Stimulated activated CD8-positive, alpha-beta memory T cell treated with anti-CD3 and anti-CD28 coated beads, Interleukin-2, amount 100 ng/mL, for 1 hour (primary cell): ENCODE measurements around the gene APC.
"Not testable (repeated sequence)": the region's sequence is repeated elsewhere in the genome, so short reads cannot be mapped to it uniquely, and the experiment has no call there.

Experiments used
- DNase-seq, 2 donors: peaks; one replicate each; pipeline ENCODE4 v3.0.0-alpha.2; 2020; ENCODE audit warnings: low read depth in 2 of 2

The APC gene

GRCh38 chr5:112854651-112855050 is 117.0 kb downstream of the APC start:
- DNase-seq: no peak

- no peak for DNase-seq
These were observed 120.2 kb downstream of the APC start for GRCh38 chr5:112857866-112858265.

DNA sequence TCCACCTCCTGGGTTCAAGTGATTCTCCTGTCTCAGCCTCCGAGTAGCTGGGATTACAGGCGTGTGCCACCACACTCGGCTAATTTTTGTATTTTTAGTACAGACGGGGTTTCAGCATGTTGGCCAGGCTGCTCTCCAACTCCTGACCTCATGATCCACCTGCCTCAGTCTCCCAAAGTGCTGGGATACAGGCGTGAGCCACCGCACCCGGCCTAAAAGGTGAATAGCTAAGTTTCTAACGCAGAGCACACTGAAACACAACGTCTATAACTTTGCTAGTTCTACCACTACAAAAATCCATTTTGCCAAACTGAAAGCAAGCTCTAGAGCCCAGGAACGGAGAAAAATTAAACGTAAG is 122.9 kb downstream of the APC start:
- DNase-seq: not testable (repeated sequence)

- peak; percentile 77 to 80 for DNase-seq
These were observed 123.4 kb downstream of the APC start, which contains the start of gene SRP19 for GRCh38 chr5:112860929-112861637. Gene SRP19 (plus strand): TSS chr5:112861287. CDS start chr5:112861377, 90 bp downstream.

- no peak for DNase-seq
These were observed 123.9 kb downstream of the APC start for GRCh38 chr5:112861638-112861985.

GRCh38 chr5:112862085-112862484 is 124.4 kb downstream of the APC start:
- DNase-seq: no peak

DNA sequence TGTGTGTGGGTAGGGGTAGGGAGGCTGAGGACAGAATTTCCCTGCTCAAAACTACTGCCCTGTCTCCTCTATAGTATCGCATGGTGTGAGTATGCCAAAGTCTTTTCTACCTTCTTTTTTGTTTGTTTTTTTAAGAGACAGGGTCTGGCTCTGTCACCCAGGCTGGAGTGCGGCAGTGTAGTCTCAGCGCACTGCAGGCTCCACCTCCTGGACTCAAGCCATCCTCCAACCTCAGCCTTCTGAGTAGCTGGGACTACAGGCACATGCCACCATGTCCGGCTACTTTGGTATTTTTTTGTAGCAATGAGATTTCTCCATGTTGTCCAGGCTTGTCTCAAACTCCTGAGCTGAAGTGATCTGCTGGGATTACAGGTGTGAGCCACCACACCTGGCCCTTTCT is 125.9 kb downstream of the APC start:
- no peak for DNase-seq

GRCh38 chr5:112865128-112865527 is 127.4 kb downstream of the APC start:
- DNase-seq: no peak

DNA sequence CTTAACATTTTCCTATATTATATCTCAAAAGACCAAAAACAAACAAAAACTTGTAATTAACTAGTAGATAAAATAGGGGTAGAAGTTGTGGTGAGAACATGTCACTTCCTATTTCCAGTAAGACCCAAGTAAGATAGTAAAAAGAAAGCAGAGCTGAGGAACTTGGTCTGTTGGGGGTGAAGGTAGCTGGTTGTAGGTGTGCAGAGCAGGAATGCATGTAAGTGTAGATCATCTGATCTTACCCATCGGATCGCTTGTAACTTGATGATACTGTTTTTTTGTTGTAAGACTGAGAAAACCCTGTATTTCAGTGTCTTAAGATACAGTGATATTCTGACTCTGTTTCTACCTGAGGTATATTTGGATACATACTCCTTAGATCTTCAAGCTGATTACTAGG is 129.1 kb downstream of the APC start:
- no peak for DNase-seq

DNA sequence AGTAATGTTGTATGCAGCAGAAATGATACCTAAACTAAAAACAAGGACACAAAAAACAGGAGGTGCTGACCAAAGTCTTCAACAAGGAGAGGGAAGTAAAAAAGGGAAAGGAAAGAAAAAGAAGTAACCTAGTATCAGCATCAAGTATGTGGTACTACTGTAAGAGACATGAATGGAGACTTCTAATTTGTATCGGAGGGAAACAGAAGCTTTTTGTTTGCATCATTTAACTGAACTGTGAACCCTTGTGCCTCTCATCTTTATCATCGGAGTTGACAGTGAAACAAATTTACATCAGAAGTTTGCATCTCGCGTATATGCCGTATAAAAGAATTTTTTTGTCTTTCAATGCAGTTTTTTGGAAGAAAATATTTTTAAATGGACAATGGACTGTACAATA is 129.7 kb downstream of the APC start:
- DNase-seq: no peak

GRCh38 chr5:112869948-112870347 is 132.3 kb downstream of the APC start:
- DNase-seq: no peak

DNA sequence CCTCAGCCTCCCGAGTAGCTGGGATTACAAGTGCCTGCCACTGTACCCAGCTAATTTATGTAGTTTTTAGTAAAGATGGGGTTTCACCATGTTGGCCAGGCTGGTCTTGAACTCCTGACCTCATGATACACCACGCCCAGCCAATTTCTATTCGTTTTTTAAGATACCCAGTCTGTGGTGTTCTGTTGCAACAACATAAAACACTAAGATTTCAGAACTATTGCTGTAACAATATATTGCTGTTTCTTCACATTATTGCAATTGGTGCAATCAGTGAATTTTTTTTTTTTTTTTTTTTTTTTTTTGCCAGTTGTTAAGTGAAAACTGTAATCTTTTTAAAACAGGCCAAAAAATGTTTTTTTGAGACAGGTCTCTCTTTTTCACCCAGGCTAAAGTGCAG is 133.3 kb downstream of the APC start:
- DNase-seq: no peak

DNA sequence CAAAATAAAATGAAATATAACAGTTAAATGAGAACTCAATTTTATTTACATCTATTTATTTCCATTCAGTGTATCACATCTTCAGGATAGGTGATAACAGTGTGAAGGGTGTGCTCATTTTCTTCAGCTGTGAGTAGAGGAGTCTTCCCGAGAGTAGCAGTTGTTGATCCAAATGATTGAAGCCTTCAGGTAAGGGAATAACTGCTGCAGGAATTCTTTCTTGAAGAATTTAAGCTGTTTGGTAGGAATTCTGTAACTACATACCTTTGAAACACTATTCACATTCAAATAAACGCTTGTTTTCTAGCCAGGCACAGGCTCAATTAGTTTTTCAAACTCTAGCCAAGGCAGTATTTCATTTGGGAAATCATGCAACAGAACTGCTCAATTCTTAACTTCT is 138.7 kb downstream of the APC start:
- no peak for DNase-seq

DNA sequence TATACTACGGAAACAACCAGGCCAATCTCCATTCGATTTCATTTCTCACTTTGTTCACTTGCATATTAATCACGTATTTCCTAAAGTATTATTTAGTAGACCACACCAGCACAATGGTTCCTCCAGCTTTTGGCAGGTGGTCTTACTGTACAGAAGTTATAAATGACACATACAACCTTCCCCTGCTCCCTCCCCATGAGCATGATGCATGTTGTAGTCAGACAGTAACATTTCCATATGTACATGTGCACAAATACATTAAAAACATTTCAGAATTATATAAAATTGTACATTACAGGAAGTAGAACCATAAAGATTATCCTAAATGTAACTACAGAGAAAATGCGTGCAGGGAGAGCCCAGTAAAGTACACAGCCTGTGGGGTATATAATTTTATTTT is 140.4 kb downstream of the APC start:
- DNase-seq: no peak

GRCh38 chr5:112878760-112879159 is 141.1 kb downstream of the APC start:
- DNase-seq: peak in 1 of 2 donors; percentile 30

GRCh38 chr5:112880219-112880964 is 142.7 kb downstream of the APC start:
- no peak for DNase-seq

- DNase-seq: no peak
These were observed 145.5 kb downstream of the APC start for GRCh38 chr5:112883192-112883591.

DNA sequence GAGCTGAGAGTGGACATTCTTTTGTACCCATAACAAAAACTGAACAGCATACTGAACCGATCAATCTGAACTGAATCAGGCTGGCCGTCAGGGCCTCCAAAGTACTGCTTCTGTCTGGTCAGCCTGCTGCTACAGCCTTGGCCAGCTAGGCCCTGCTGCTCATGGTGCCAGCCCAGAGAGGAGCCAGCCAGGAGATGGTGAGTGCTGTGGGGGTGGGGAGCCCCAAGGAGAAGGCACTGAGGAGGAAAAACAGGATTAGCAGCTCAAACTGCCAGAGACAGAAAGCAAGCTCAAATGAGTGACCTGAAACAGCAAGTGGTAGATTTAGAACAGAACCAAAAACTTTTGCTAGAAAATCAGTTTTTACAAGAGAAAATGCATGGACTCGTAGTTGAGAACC is 147.3 kb downstream of the APC start:
- no peak for DNase-seq

- peak in 1 of 2 donors; percentile 1 for DNase-seq
These were observed 149.3 kb downstream of the APC start for GRCh38 chr5:112886975-112887374.

DNA sequence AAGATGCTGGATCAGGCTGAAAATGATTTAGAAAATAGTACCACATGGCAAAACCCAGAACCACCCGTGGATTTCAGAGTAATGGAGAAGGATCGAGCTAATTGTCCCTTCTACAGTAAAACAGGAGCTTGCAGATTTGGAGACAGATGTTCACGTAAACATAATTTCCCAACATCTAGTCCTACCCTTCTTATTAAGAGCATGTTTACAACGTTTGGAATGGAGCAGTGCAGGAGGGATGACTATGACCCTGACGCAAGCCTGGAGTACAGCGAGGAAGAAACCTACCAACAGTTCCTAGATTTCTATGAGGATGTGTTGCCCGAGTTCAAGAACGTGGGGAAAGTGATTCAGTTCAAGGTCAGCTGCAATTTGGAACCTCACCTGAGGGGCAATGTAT is 154.4 kb downstream of the APC start:
- DNase-seq: not testable (repeated sequence)

- no peak for DNase-seq
These were observed 155.1 kb downstream of the APC start for GRCh38 chr5:112892776-112893175.

GRCh38 chr5:112895682-112896081 is 158.0 kb downstream of the APC start:
- no peak for DNase-seq
